Skin epidermis (tissue), 12 donors: ENCODE data around the gene NPTXR.

ENCODE experiments used
- H3K27ac ChIP-seq, 21 experiments: fragments of 200-600 bp; sonication (generic) in 11 of 21; one replicate each; pipeline ENCODE4 v1.5.0; 2020; ENCODE audit warnings: mild to moderate bottlenecking in 3 of 21, inconsistent platforms in 2 of 21, moderate library complexity in 2 of 21
- H3K4me3 ChIP-seq, 7 experiments: fragments of 200-600 bp; sonication (generic) in 2 of 7; one replicate each; pipeline ENCODE4 v1.5.0; 2020; ENCODE audit warnings: inconsistent platforms in 2 of 7, mild to moderate bottlenecking in 2 of 7, moderate library complexity in 1 of 7

The NPTXR gene

DNA sequence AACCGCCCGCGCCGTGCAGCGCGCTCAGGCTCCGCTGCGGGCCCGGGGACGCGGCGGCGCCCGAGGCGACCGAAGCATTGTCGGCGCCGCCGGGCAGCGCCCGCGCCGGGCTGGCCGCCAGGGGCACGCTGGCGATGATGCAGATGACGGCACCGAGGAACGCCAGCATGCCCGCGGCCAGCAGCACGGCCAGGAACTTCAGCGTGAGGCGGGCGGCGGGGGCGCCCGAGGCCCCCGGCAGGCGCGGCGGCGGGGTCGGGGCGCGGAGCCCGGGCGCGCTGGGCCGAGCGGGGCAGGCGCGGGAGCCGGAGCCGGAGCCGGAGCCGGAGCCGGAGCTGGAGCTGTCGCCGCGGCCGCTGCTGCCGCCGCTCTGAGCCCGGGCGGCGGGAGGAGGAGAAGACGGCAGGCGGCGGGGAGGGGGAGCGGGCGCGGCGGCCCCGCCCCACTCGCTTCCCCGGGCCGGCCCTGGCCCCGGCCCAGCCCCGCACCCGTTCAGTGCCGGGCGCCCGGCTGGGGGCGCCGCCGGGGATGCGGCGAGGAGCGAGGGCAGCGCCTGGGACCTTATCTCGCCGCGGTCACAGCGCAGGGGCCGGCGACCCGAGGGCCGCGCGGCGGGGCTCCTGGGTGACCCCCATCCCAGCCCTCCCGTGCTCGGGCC is at the start of gene NPTXR:
TSS of gene NPTXR (minus strand) at position 372 of the 658 bp plus-strand sequence.
- Histone ChIP-seq H3K4me3 (peak within 1 kb of the TSS; percentile 5 to 40 (median 31)), H3K27ac (peak within 1 kb of the TSS in 2 of 21 experiments; percentile 11 to 31)

GRCh38 chr22:38891256-38891655 is 47.4 kb upstream of the NPTXR start:
- no peak overlapping the region for H3K27ac ChIP-seq
- no peak overlapping the region for H3K4me3 ChIP-seq

- H3K4me3 ChIP-seq: no peak overlapping the region
- H3K27ac ChIP-seq: no peak overlapping the region
Observed at GRCh38 chr22:38890377-38890776, 46.5 kb upstream of the NPTXR start.

DNA sequence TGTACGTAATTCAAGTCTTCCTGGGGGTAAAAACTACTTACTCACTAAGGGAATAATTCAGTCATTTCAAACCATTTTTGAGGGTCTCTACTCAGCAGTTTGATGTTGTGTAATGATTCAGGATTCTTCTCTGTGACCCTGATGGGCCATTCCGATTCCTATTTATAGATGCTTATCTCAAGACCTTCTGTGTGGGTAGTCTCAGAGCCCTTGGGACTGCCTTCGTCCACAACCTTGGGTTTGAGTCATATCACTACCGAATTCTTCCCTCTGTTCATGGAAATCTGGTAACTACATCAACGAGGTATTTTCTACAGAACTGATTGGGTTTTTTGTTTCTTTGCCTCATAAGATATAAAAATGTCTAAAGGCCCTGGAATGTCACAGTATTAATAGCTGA is 42.5 kb upstream of the NPTXR start:
- Histone ChIP-seq H3K4me3 (no peak overlapping the region), H3K27ac (no peak overlapping the region)

GRCh38 chr22:38882972-38883622 is 39.3 kb upstream of the NPTXR start:
- Histone ChIP-seq H3K4me3 (no peak overlapping the region), H3K27ac (peak overlapping the region in 1 of 21 experiments; percentile 30)

GRCh38 chr22:38881997-38882879 is 38.4 kb upstream of the NPTXR start:
- H3K27ac ChIP-seq: no peak overlapping the region
- no peak overlapping the region for H3K4me3 ChIP-seq

GRCh38 chr22:38881464-38881871 is 37.6 kb upstream of the NPTXR start:
- Histone ChIP-seq H3K27ac (peak overlapping the region in 2 of 21 experiments; percentile 24 to 26), H3K4me3 (no peak overlapping the region)

- H3K27ac ChIP-seq: no peak overlapping the region
- H3K4me3 ChIP-seq: no peak overlapping the region
Observed at GRCh38 chr22:38879961-38880360, 36.1 kb upstream of the NPTXR start.

DNA sequence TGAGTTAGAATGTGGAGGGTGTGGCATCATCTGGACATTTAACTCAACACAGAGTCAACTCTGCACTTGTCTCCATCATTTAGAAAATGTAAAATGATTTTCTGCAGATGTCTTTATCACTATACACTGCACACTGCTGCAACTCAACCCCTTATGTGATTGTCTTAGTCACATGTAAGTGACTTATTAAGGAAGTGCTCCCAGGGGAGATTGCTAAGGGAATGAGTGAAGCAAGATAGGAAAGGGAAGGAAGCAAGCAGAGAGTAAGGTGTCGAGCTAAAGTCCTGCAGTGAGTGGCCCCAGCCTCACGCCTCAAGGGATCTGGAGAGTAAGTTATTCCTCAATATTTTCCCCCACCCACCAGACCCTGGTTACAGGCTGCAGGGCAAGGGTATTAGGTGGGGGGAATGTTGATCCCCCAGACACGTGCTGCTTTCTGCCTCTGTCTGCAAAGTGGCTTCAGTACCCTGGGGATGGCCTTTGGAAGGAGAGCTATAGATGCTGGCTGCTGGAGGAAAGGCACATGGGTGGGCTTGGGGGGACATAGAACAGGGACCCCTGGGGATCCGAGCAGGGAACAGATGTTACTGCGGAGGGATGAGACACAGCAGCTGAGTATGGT is 35.4 kb upstream of the NPTXR start:
- Histone ChIP-seq H3K4me3 (no peak overlapping the region), H3K27ac (no peak overlapping the region)

- Histone ChIP-seq H3K4me3 (no peak overlapping the region), H3K27ac (no peak overlapping the region)
Observed at GRCh38 chr22:38878001-38878400, 34.2 kb upstream of the NPTXR start.

DNA sequence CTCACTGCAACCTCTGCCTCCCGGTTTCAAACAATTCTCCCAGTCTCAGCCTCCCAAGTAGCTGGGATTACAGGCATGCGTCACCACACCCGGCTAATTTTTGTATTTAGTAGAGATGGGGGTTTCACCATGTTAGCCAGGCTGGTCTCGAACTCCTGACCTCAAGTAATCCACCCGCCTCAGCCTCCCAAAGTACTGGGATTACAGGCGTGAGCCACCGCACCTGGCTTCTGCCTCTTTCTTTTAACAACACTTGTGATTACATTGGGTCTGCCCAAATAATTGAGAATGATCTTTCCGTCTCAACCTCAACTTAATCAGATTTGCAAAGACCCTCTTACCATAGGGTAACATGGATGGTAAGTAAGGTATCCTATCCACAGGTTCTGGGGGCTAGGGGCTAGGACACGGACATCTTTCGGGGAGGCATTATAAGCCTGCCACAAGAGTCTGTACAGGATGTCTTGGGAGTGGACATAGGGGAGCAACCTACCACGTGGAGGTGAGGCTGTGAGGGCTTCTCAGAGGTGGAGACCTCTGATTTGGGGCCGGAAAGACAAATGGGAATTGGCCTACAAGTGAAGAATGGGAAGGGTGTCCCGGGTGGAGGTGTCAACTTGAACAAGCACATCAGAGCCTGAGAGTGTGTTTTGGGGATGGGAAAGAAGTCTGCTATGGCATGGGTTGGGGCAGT is 30.8 kb upstream of the NPTXR start:
- peak overlapping the region in 1 of 21 experiments; percentile 5 for H3K27ac ChIP-seq
- H3K4me3 ChIP-seq: no peak overlapping the region

DNA sequence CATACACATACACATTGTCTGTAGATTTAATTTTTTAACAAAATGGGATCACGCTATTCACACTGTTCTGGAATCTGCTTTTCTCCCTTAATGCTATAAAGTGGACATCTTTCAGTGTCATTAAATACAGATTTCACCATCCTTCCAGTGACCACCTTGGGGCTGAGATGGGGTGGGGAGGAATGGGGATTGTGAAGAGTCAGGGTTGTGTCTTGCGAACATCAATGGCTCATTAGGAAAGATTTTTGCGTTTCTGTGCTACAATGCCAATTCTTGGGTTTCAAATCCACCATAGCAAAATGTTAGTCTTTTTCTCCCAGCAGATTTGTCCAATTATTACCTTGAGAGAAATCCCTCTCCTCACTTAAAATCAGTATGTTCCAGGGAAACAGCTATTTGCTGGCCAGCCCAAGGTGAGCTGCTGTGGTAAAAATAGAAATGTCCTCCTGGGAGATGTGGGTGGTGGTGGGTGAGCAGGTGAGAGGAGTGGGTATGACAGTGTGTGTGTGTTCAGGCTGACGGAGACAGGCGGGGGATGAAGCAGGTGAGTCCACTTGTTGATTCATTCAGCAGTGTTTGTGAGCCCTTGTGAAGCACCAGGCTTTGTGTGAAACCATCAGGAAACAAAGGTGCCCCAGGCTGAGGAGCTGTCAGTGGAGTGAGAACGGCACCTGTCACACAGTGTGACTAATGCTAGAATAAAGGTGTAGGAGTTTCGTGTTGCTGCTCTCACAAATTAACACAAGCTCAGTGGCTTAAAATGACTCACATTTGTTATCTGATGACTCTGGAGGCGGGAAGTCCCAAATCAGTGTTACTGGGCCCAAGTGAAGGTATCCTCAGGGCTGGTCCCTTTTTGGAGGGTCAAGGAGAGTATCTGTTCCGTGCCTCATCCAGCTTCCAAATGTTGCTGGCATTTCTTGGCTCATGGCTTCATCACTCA is 29.9 kb upstream of the NPTXR start:
- Histone ChIP-seq H3K27ac (peak overlapping the region in 5 of 21 experiments; percentile 5 to 88 (median 87)), H3K4me3 (peak overlapping the region in 2 of 7 experiments; percentile 75 to 90)

GRCh38 chr22:38872831-38873248 is 29.0 kb upstream of the NPTXR start:
- peak overlapping the region; percentile 32 to 93 (median 85) for H3K27ac ChIP-seq
- peak overlapping the region; percentile 62 to 90 (median 75) for H3K4me3 ChIP-seq

GRCh38 chr22:38872172-38872830 is 28.5 kb upstream of the NPTXR start, which contains the start of gene CBX6:
Gene CBX6, minus strand, starts transcription at chr22:38872216. Its CDS starts 26 bp downstream, at chr22:38872190.
- peak within 1 kb of the TSS; percentile 62 to 90 (median 75) for H3K4me3 ChIP-seq
- H3K27ac ChIP-seq: peak within 1 kb of the TSS; percentile 32 to 93 (median 85)

- H3K27ac ChIP-seq: peak overlapping the region; percentile 26 to 88 (median 79)
- H3K4me3 ChIP-seq: peak overlapping the region; percentile 62 to 90 (median 75)
Observed at GRCh38 chr22:38871360-38872171, 27.7 kb upstream of the NPTXR start.

- peak overlapping the region in 20 of 21 experiments; percentile 54 to 88 (median 80) for H3K27ac ChIP-seq
Observed at GRCh38 chr22:38870791-38871359, 27.0 kb upstream of the NPTXR start.

More at GRCh38 chr22:38870791-38871359, 27.0 kb upstream of the NPTXR start:
- H3K4me3 ChIP-seq: peak overlapping the region; percentile 62 to 90 (median 75)
